Panc1 (cell line): ENCODE measurements around the gene MEGF9. TPM values are rescaled to one million over a fixed set of nuclear protein-coding genes. Genes with fewer than 3 reads are reported as not detected.

ENCODE experiments used
- ATAC-seq: fragments of 200-7000 bp; cut with Tn5 transposase; 2 replicates; pipeline ENCODE4 v1.9.1; 2020; ENCODE audit warnings: mild to moderate bottlenecking, moderate library complexity
- BruUV-seq: library from RNA; stranded (reverse); fragments of 400-500 nt; replicated peaks from 2 replicates; lab custom pipeline; 2021; lab: Mats Ljungman, UMichigan
- CTCF ChIA-PET: fragments of 300-600 bp; sonication (Branson Sonifier 250); formaldehyde crosslinking; loops from one replicate; lab custom pipeline; 2022; ENCODE audit warnings: antibody characterized with exemption; lab: Charles Lee
- POLR2A ChIA-PET: fragments of 300-600 bp; sonication (Branson Sonifier 250); formaldehyde crosslinking; loops from one replicate; lab custom pipeline; 2022; ENCODE audit warnings: antibody characterized with exemption; lab: Charles Lee
- DNase-seq: peaks from one replicate; pipeline ENCODE4 v3.0.0-alpha.2; 2010; ENCODE audit warnings: low read depth, low spot score
- H3K27ac ChIP-seq: 2 replicates; pipeline ENCODE4 v1.5.1; 2011; ENCODE audit warnings: mild to moderate bottlenecking, low read length, inconsistent platforms
- H3K27me3 ChIP-seq: fragments of 200-500 bp; sonication (Bioruptor generic); 2 replicates; pipeline ENCODE4 v1.6.0; 2014; ENCODE audit warnings: low read length, inconsistent platforms; ENCODE audit not compliant: control insufficient read depth, insufficient read depth
- H3K36me3 ChIP-seq: fragments of 200-500 bp; sonication (Bioruptor generic); 2 replicates; pipeline ENCODE4 v1.5.1; 2014; ENCODE audit warnings: inconsistent platforms, mild to moderate bottlenecking, low read length, moderate library complexity; ENCODE audit not compliant: control insufficient read depth, insufficient read depth
- H3K4me1 ChIP-seq: 2 replicates; pipeline ENCODE4 v1.5.1; 2011; ENCODE audit warnings: inconsistent platforms, mild to moderate bottlenecking, low read length, moderate library complexity; ENCODE audit not compliant: control insufficient read depth, insufficient read depth
- H3K4me3 ChIP-seq, 2 experiments: 2 replicates each; pipeline ENCODE4 v1.5.1; 2011 to 2012; ENCODE audit warnings: low read depth in 2 of 2, low read length in 2 of 2, mild to moderate bottlenecking in 2 of 2, inconsistent platforms in 1 of 2, moderate library complexity in 1 of 2
- H3K9me3 ChIP-seq: fragments of 200-500 bp; sonication (Bioruptor generic); 2 replicates; pipeline ENCODE4 v1.5.1; 2014; ENCODE audit warnings: low read depth, mild to moderate bottlenecking, inconsistent platforms, low read length, moderate library complexity; ENCODE audit not compliant: control insufficient read depth, insufficient read depth
- POLR2AphosphoS5 ChIP-seq: IDR thresholded peaks from 2 replicates; pipeline ENCODE4 v1.6.1; 2012; ENCODE audit warnings: mild to moderate bottlenecking, low read depth, low read length, moderate library complexity
- SIN3A ChIP-seq: IDR thresholded peaks from 2 replicates; pipeline ENCODE4 v1.6.1; 2012; ENCODE audit warnings: low read depth, mild to moderate bottlenecking, low read length, moderate library complexity, borderline replicate concordance; ENCODE audit not compliant: insufficient read depth
- TCF7L2 ChIP-seq: IDR thresholded peaks from 2 replicates; pipeline ENCODE4 v1.6.1; 2011; ENCODE audit warnings: mild to moderate bottlenecking, low read depth, low read length, inconsistent platforms
- in situ Hi-C: cut with HindIII; loops from 2 replicates; pipeline ENCODE4 v1.10.0; 2016; ENCODE audit warnings: low sequenced_read_pairs, low pct_unique_long_range_greater_than_20kb
- intact Hi-C: fragments of 100-400 bp; cut with micrococcal nuclease; formaldehyde crosslinking; loops from one replicate; pipeline ENCODE4 v1.10.0; 2022; ENCODE audit not compliant: unreplicated experiment
- total RNA-seq: library from RNA; stranded (reverse); gene quantifications from one replicate; pipeline ENCODE4 v1.2.1, GENCODE V29; 2021; ENCODE audit not compliant: unreplicated experiment
- TF ChIP-seq, protein P1 (sequence below), 2 experiments: IDR thresholded peaks; 2 replicates each; pipeline ENCODE4 v1.6.1; 2011 to 2012; ENCODE audit warnings: low read depth in 2 of 2, control low read depth in 1 of 2, low read length in 1 of 2, mild to moderate bottlenecking in 1 of 2, moderate library complexity in 1 of 2; ENCODE audit not compliant: insufficient read depth in 1 of 2
- TF ChIP-seq, protein P2 (sequence below): fragments of 450-650 bp; IDR thresholded peaks from 2 replicates; pipeline ENCODE4 v1.5.1; 2017; ENCODE audit warnings: mild to moderate bottlenecking

Gene MEGF9
- total RNA-seq, 1 experiment from 2014 or later: 6.3 TPM

DNA sequence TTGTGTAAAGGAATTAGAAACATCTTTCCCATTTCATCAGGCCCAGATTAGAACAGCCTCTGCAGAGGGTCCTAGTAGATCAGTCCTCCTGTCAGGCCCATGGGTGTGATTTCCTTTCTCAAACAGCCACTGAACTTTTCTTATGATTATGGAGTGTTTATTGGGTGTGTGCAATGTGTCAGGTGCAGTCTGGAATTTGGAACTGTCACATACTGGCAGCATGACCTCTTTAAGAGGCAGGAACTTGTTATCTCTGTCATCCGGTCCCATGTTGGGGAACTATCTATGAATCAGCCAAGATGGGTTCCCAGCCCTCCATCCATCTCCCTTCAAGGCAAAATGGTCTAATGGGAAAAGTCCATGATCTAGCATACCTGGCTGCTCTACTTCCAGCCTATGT, 11.6 kb upstream of the MEGF9 start:
- DNase-seq (no peak), ATAC-seq (no peak)
- H3K27ac ChIP-seq: no peak overlapping the region
- no peaks in the 10 kb centered on the region for H3K9me3 ChIP-seq
- intact Hi-C loops (no loop called here), in situ Hi-C loops (no loop called here)
- H3K27me3 ChIP-seq: no peaks in the 10 kb centered on the region
- ChIA-PET CTCF (no interaction called here), POLR2A (no interaction called here)
- no TSS peak for BruUV-seq
- H3K4me1 ChIP-seq: peaks cover 3% of the 10 kb centered on the region; the same call in 1 of the 2 replicates
- TF ChIP-seq SIN3A: no peak
- TF ChIP-seq POLR2AphosphoS5: no peak
- no peak for TF ChIP-seq TCF7L2
- no peaks in the 10 kb centered on the region for H3K36me3 ChIP-seq
- no peak overlapping the region for H3K4me3 ChIP-seq

DNA sequence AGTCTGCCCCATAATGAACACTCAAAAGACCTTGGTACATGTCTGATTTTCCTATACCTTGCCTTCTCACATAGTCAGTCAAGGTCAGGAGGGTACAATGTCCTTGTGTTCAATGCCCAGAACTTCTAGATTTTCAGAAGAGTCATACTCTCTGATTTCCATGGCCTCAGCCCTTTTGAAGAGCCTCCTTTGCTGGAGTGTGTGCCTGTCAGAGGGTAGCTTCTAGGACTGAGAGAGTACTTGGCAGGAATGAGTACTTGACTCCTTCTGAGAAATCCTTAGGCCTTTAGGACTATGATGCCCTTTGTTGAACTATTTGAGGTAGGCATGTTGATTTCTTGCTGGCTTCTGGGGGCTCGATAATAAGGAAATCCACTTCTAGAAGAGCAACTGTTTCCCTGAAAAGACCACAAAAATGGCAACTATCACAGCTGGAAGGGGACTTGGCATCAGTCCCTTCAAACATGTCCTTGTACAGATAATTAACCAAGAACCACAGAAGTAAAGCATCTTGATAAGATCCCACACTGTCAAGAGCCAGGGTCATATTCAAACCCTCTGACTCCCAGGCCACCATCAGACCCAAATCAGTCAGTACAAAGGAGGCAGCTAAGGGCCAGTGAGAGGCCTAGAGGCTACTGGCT, 10.6 kb upstream of the MEGF9 start:
- in situ Hi-C loops: no loop called here
- DNase-seq: no peak
- no peak overlapping the region for H3K4me3 ChIP-seq
- ATAC-seq: no peak
- no peaks in the 10 kb centered on the region for H3K27me3 ChIP-seq
- POLR2A ChIA-PET: no interaction called here
- H3K36me3 ChIP-seq: no peaks in the 10 kb centered on the region
- no peaks in the 10 kb centered on the region for H3K9me3 ChIP-seq
- no peak overlapping the region for H3K27ac ChIP-seq
- BruUV-seq: no TSS peak
- no peaks in the 10 kb centered on the region; the same call in 1 of the 2 replicates for H3K4me1 ChIP-seq
- TF ChIP-seq, protein P1, sequence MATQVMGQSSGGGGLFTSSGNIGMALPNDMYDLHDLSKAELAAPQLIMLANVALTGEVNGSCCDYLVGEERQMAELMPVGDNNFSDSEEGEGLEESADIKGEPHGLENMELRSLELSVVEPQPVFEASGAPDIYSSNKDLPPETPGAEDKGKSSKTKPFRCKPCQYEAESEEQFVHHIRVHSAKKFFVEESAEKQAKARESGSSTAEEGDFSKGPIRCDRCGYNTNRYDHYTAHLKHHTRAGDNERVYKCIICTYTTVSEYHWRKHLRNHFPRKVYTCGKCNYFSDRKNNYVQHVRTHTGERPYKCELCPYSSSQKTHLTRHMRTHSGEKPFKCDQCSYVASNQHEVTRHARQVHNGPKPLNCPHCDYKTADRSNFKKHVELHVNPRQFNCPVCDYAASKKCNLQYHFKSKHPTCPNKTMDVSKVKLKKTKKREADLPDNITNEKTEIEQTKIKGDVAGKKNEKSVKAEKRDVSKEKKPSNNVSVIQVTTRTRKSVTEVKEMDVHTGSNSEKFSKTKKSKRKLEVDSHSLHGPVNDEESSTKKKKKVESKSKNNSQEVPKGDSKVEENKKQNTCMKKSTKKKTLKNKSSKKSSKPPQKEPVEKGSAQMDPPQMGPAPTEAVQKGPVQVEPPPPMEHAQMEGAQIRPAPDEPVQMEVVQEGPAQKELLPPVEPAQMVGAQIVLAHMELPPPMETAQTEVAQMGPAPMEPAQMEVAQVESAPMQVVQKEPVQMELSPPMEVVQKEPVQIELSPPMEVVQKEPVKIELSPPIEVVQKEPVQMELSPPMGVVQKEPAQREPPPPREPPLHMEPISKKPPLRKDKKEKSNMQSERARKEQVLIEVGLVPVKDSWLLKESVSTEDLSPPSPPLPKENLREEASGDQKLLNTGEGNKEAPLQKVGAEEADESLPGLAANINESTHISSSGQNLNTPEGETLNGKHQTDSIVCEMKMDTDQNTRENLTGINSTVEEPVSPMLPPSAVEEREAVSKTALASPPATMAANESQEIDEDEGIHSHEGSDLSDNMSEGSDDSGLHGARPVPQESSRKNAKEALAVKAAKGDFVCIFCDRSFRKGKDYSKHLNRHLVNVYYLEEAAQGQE (IDR thresholded peaks at IDR 0.05; ENCODE audit: insufficient read depth in 1 of 2, low read depth in 2 of 2, low read length in 1 of 2): no peak
- TF ChIP-seq POLR2AphosphoS5: no peak
- no peak for TF ChIP-seq SIN3A
- CTCF ChIA-PET: no interaction called here
- intact Hi-C loops: no loop called here

DNA sequence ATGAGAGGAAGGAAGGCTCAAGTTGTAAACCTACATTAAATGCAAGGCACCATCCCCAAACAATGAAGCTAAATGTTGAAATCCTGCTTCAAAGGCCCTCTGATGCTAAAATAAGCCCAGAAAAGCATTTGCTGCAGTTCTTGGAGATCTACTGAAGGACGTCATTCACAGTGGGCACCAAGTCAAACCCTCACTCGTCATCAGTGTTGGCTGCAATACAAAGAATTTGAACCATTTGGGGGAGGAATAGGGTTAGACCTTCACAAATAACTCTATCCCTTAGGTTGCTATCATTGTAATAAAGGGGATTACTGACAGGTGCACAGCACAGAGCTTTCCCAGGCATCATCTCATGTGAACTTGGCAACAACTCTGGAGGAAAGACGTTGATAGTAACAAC, 9.3 kb upstream of the MEGF9 start:
- Histone ChIP-seq H3K4me1 (no peaks in the 10 kb centered on the region; the same call in 1 of the 2 replicates), H3K36me3 (no peaks in the 10 kb centered on the region), H3K9me3 (no peaks in the 10 kb centered on the region), H3K4me3 (no peak overlapping the region), H3K27ac (no peak overlapping the region), H3K27me3 (no peaks in the 10 kb centered on the region)
- ChIA-PET CTCF (no interaction called here), POLR2A (no interaction called here)
- no peak for DNase-seq
- TF ChIP-seq POLR2AphosphoS5 (no peak), TCF7L2 (no peak), SIN3A (no peak)
- TF ChIP-seq, protein P1 (IDR thresholded peaks at IDR 0.05; ENCODE audit: insufficient read depth in 1 of 2, low read depth in 2 of 2, low read length in 1 of 2): no peak
- TF ChIP-seq, protein P2, sequence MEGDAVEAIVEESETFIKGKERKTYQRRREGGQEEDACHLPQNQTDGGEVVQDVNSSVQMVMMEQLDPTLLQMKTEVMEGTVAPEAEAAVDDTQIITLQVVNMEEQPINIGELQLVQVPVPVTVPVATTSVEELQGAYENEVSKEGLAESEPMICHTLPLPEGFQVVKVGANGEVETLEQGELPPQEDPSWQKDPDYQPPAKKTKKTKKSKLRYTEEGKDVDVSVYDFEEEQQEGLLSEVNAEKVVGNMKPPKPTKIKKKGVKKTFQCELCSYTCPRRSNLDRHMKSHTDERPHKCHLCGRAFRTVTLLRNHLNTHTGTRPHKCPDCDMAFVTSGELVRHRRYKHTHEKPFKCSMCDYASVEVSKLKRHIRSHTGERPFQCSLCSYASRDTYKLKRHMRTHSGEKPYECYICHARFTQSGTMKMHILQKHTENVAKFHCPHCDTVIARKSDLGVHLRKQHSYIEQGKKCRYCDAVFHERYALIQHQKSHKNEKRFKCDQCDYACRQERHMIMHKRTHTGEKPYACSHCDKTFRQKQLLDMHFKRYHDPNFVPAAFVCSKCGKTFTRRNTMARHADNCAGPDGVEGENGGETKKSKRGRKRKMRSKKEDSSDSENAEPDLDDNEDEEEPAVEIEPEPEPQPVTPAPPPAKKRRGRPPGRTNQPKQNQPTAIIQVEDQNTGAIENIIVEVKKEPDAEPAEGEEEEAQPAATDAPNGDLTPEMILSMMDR: no peak
- intact Hi-C loops (no loop called here), in situ Hi-C loops (no loop called here)
- no peak for ATAC-seq
- no TSS peak for BruUV-seq
